NCI-H82 treated with DMSO at 0.1 percent for 48 hours (cell line): ENCODE measurements around the gene NLRC5.
"Not testable (repeated sequence)": the region's sequence is repeated elsewhere in the genome, so short reads cannot be mapped to it uniquely, and the experiment has no call there.

Source experiments
- DNase-seq: peaks from one replicate; lab custom pipeline; 2025; ENCODE audit not compliant: unreplicated experiment; lab: John Stamatoyannopoulos, UW

Gene NLRC5

GRCh38 chr16:57043248-57043647 is 53.9 kb downstream of the NLRC5 start:
- DNase-seq = no peak

- DNase-seq = no peak
Observed at GRCh38 chr16:57044931-57045693, 55.8 kb downstream of the NLRC5 start.

- DNase-seq = peak; percentile 32
Observed at GRCh38 chr16:57045694-57046381, 56.5 kb downstream of the NLRC5 start.

GRCh38 chr16:57048095-57048494 is 58.7 kb downstream of the NLRC5 start:
- DNase-seq = no peak

- no peak for DNase-seq
Observed at GRCh38 chr16:57049678-57050077, 60.3 kb downstream of the NLRC5 start.

- no peak for DNase-seq
Observed at GRCh38 chr16:57051696-57052228, 62.4 kb downstream of the NLRC5 start.

GRCh38 chr16:57053206-57053605 is 63.8 kb downstream of the NLRC5 start:
- no peak for DNase-seq

GRCh38 chr16:57054338-57054737 is 65.0 kb downstream of the NLRC5 start:
- no peak for DNase-seq

- no peak for DNase-seq
Observed at GRCh38 chr16:57054771-57055170, 65.4 kb downstream of the NLRC5 start.

- no peak for DNase-seq
Observed at GRCh38 chr16:57055671-57056070, 66.3 kb downstream of the NLRC5 start.

GRCh38 chr16:57058291-57058861 is 69.0 kb downstream of the NLRC5 start:
- no peak for DNase-seq

GRCh38 chr16:57060323-57061083 is 71.1 kb downstream of the NLRC5 start:
- no peak for DNase-seq

GRCh38 chr16:57061084-57061905 is 71.9 kb downstream of the NLRC5 start:
- no peak for DNase-seq

GRCh38 chr16:57062329-57062728 is 73.0 kb downstream of the NLRC5 start:
- DNase-seq = no peak

GRCh38 chr16:57063189-57063588 is 73.8 kb downstream of the NLRC5 start:
- DNase-seq = not testable (repeated sequence)

GRCh38 chr16:57064995-57065394 is 75.6 kb downstream of the NLRC5 start:
- no peak for DNase-seq

GRCh38 chr16:57066625-57067024 is 77.3 kb downstream of the NLRC5 start:
- no peak for DNase-seq

GRCh38 chr16:57067347-57067746 is 78.0 kb downstream of the NLRC5 start:
- DNase-seq = no peak

GRCh38 chr16:57069053-57069452 is 79.7 kb downstream of the NLRC5 start:
- no peak for DNase-seq

- no peak for DNase-seq
Observed at GRCh38 chr16:57069635-57070370, 80.4 kb downstream of the NLRC5 start.
